Measurements from ENCODE around the gene HARS1.

DNA sequence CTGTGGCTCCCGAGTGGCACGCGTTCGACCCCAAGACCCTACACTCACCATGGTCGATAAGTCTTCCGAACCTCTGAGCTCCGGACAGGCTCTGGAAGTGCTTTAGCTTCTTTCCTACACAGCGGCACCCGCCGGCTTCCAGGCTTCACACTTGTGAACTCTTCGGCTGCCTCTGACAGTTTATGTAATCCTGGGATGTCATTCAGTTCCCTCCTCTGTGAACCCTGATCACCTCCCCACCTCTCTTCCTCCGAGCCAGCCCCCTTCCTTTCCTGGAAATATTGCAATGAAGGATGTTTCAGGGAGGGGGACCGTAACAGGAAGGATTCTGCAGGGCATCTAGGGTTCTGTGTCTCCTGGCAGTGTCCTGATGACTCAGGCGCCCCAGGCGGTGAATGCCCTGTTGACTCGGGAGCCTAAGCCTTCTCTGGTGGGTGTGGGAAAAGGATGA, 58.1 kb downstream of the HARS1 start, which contains the start of gene CD14:
- TF ChIP-seq, protein P1, sequence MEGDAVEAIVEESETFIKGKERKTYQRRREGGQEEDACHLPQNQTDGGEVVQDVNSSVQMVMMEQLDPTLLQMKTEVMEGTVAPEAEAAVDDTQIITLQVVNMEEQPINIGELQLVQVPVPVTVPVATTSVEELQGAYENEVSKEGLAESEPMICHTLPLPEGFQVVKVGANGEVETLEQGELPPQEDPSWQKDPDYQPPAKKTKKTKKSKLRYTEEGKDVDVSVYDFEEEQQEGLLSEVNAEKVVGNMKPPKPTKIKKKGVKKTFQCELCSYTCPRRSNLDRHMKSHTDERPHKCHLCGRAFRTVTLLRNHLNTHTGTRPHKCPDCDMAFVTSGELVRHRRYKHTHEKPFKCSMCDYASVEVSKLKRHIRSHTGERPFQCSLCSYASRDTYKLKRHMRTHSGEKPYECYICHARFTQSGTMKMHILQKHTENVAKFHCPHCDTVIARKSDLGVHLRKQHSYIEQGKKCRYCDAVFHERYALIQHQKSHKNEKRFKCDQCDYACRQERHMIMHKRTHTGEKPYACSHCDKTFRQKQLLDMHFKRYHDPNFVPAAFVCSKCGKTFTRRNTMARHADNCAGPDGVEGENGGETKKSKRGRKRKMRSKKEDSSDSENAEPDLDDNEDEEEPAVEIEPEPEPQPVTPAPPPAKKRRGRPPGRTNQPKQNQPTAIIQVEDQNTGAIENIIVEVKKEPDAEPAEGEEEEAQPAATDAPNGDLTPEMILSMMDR (IDR thresholded peaks at IDR 0.05): no peak
- no peak for TF ChIP-seq EZH2 (IDR thresholded peaks at IDR 0.05; ENCODE audit: borderline replicate concordance, insufficient read depth, low read depth, low read length, poor library complexity, severe bottlenecking)

Data from B cell (primary cell).